HG03108 (cell line): ENCODE data around the gene ABCC11.

Experiments used
- ATAC-seq: cut with Tn5 transposase; IDR thresholded peaks from one replicate; pipeline ENCODE4 v1.9.1; 2021; ENCODE audit warnings: moderate library complexity; ENCODE audit not compliant: unreplicated experiment

Gene ABCC11

DNA sequence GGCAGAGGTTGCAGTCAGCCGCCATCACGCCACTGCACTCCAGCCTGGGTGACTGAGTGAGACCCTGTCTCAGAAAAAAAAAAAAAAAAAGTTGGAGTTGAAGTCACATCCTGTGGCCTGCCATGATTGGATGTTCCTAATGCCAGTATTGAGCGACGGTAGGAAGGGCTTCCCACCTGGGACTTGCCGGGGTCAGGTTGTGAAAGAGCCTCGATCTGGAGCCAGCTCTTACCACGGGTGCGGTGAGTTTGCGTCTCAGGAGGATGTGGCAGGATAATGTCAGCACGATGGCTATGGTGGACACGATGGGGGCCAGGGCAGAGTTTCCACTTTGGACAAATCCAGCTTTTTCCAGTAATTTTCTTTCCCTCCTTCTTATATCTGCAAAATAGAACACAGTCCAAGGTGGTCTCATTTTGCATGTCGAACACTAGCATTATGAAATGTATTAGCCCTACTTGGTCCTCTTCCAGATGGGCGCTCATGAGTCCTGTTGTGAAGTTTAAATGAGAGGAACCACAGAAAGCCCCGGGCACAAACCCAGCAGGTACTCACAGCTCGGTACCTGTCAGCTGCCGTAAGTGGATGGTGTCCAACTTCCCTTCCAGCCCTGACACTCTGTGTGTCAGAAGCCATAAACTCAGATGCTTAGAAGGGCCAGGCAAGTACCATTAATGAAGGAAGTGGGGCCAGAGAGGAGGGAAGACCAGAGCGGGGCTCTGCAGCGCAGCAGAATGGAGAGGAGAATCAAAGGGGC, 113.7 kb downstream of the ABCC11 start:
- ATAC-seq = no peak

DNA sequence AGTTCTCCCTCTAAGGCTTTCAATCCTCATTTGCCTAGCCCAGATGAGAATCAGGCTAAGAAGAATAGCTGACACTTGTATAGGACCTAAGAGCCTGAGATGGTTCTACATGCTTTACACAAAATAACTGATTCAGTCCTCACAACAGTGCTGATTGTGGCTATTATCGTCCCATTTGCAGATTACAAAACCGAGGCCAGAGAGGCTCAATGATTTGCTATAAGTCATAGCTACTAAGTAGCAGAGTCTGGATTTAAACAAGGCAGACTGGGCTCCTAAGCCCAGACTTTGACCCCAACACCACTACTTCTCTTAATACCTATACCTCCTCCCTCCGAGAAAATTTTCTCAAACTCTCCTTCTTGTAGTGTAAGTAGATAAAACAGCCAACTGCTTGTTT, 114.6 kb downstream of the ABCC11 start:
- ATAC-seq = no peak

DNA sequence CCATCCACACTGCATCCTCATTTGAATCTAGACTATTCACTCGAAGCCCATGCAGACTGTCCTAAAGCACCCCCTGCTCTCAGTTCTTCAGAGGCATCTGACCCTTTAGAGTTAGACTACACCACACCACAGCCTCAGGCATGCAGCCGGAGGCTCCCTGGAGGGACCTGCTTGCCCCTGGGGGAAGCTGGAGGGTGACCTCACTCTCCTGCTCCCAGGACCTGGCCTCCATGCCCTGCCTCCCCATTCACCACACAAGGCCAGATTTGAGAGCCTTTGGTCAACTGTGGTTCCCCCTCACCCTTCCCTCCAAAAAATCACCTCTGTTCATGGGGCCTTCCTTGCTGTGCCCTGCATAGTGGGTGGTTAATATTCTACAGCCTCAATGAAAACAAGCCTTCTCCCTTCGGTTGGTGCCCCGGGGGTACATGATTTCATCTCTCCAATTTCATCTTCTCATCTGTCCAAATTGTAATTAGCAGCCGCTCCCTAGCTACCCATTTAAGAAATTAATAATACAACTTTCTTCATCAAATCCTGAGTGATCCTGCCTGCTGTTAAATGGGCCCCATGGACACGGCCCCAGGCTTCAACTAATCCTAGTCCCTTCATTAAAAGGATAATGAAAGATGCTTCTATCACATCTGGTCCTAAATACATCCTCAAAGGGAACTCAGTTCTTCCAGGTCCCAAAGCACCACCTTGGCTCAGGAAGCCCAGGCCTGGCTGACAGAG, 116.0 kb downstream of the ABCC11 start:
- no peak for ATAC-seq

- ATAC-seq = no peak
Observed at GRCh38 chr16:48129926-48130325, 117.4 kb downstream of the ABCC11 start.

DNA sequence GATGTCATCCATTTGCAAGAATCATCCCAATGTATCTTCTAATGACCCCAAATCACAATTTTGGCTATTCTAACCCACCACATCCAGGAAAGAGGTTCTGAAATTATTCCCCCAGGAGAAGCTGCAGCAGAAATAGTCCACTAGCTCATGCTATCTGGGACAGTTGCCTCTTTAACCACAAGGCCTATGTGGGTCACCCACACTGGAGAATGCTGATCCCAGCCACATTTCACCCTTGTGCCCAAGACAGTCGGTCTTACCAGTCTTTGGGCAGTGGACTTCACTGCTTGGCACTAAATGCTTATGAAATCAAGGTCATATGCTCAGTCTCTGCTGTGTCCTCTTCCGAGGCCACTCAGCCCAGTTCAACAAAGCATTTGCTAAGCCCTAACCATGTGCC, 118.6 kb downstream of the ABCC11 start:
- no peak for ATAC-seq

- ATAC-seq = no peak
Observed at GRCh38 chr16:48126801-48127644, 120.3 kb downstream of the ABCC11 start.

DNA sequence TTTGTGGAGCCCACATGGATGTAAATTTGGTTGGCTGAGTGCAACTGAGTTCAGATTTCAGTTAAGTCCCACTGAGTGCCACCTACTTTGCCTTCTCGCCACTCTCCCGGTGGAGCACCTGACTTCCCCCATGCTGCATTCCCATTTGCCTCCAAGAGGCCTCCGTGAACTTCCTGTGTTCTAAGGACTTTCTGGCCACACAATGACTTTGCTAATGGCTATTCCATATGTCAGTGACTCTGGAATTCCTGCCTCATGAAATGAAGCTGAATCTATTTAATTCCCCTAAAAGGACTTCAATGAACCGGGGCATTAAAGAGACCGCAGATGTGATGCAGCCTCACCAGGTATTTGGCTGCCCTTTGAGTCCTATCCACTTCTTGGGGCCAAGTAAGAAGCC, 121.5 kb downstream of the ABCC11 start:
- ATAC-seq = no peak

DNA sequence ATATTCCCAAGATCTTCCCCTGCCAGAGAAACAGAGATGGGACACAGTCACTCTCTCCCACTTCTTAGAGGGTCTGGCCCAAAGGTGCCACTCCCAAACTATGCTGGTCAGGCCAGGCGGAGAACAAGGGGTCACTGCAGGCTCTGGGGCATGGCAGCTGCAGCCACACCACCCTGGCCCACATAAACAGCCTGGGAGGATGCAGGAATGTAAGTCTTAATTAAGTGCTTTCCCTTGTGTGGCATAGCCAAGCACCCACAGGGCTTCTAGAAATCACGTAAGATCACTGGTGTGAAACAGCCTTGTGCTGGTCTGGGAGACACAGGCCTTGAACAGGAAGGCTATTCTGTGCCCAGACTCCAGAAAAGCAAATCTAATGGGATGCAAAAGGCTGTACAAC, 123.1 kb downstream of the ABCC11 start:
- no peak for ATAC-seq

DNA sequence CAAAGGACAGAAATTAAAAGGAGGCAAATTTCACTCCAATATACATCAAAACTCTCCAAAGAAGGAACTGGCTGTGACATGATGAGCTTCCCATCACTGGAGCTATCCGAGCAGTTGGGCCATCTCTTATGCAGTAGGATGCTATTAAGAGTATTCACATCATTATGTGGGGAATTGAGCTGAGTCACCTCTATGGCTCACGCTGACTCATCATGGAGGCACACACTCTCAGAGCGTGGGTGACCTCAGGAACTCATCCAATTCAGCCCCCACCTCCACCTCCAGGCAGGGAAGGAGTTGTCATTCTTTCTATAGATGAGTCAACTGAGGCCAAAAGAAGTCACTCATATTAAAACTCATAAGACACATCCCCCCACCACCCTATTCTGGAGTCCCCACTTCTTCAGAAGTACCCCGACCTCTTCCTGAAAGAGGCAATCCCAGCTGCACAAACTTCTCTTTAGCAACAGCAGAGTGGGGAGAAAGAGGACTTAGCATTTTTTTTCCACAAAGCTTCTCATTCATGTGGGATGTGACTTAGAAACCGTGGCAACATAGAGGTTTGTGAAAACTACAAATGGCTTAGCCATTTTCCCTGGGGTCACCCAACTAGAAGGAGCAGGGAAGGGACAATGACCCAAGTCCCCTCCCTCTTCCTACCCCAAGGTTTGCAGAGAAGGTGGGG, 124.1 kb downstream of the ABCC11 start:
- no peak for ATAC-seq

- ATAC-seq = no peak
Observed at GRCh38 chr16:48121276-48121675, 126.1 kb downstream of the ABCC11 start.

- ATAC-seq = no peak
Observed at GRCh38 chr16:48118841-48119240, 128.5 kb downstream of the ABCC11 start.

DNA sequence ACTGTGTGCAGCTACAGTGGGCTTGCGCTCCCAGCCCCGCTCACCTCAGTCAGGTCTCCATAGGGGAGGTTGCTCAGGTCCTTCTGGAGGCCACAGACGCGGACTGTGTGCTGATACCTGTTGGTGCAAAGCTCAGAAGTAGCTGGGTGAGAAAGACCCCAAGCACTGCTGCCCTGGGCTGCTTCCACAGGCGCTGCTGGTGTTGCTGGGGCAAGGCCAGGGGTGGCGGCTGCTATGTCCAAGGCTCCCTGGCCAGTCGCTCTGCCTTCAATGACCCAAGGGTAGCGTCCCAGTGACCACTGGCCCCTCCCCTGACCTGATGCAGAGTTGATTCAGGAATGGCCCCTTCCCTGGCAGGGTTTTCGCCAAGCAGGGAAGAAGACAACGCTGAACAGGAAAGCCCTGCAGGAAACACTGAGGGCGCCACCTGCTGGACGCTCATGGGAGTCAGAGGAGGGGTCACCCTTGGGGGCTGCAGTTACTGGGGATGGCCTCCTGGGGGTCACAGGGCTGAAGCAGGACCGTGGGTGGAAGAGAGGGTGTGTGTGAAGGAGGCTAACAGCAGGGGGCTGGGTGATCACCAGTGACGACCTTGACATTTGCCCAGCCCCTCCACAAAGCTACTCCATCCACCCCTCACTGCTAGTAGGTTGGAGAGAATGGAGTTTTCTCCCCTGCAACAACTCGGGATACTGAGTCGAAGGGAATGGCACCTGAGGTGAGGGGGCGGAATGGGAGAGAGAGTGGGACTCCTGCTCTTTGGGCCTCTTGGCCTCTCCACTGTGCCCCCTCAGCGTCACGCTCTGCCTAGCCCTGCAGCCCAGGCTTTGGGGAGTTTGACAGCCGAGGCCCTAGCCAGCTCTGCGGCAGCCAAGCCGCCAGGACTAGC, 129.9 kb downstream of the ABCC11 start:
- ATAC-seq = no peak
